HT-29 (cell line): Measurements from ENCODE around the gene CEP104. TPM values are rescaled to one million over a fixed set of nuclear protein-coding genes. Genes with fewer than 3 reads are reported as not detected.

ENCODE experiments used
- DNase-seq: peaks from one replicate; pipeline ENCODE4 v3.0.0-alpha.2; 2015; ENCODE audit warnings: low spot score
- total RNA-seq: library from RNA; depleted of rRNA; stranded (reverse); fragments of >200 nt; shearing (Covaris generic); gene quantifications from 2 replicates; pipeline ENCODE4 v1.2.3, GENCODE V29; 2014

The CEP104 gene
- total RNA-seq, 1 experiment from 2014 or later, result 22.7 TPM

GRCh38 chr1:3894626-3895278 lies 37.7 kb upstream of the CEP104 start:
- DNase-seq, result no peak

GRCh38 chr1:3893190-3893589 lies 36.2 kb upstream of the CEP104 start:
- DNase-seq, result no peak

GRCh38 chr1:3892748-3893147 lies 35.7 kb upstream of the CEP104 start:
- DNase-seq, result no peak

GRCh38 chr1:3891329-3891865 lies 34.4 kb upstream of the CEP104 start:
- DNase-seq, result no peak

GRCh38 chr1:3890389-3891328 lies 33.6 kb upstream of the CEP104 start:
- no peak for DNase-seq

GRCh38 chr1:3889936-3890335 lies 32.9 kb upstream of the CEP104 start:
- no peak for DNase-seq

- no peak for DNase-seq
Measured at GRCh38 chr1:3888301-3888700, 31.3 kb upstream of the CEP104 start.

GRCh38 chr1:3886691-3887090 lies 29.7 kb upstream of the CEP104 start:
- no peak for DNase-seq

GRCh38 chr1:3886106-3886670 lies 29.2 kb upstream of the CEP104 start:
- no peak for DNase-seq

DNA sequence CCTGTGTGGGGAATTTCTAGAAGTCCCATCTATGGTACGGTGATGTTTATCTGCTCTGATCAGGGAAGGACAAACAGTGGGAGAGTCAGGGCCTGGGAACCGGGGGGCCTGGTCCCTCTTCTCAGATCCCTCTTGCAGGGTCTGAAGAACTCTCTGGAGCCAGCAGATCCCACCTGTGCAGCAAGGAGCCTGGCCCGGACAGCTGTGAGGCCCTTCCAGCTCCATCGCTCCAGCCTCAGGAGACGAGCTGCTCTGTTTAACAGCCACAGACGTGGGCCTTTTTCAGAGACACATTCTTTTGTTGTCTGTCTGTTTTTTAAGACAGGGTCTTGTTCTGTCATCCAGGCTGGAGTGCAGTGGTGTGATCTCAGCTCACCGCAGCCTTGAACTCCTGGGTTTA lies 28.6 kb upstream of the CEP104 start:
- DNase-seq, result no peak

DNA sequence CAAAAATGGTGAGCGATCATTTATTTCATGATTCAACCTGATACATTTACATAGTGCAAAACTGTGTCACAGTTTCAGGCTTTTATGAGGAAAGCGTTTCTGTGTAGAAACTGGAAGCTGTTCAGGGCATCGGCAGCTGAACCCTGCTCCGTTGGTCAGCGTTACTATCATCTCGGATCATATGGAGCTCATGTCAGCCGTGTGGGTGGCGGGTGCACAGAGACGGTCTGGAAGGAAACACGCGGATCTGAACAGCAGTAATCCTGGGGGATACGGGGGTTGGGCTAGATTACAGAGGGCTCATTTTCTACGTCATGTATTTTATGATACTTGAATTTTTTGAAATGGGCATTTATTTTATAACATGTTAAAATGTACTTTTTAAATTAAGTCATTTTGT lies 28.0 kb upstream of the CEP104 start:
- DNase-seq, result no peak

GRCh38 chr1:3883194-3883925 lies 26.3 kb upstream of the CEP104 start:
- DNase-seq, result no peak

- DNase-seq, result no peak
Measured at GRCh38 chr1:3881193-3881480, 24.1 kb upstream of the CEP104 start.

DNA sequence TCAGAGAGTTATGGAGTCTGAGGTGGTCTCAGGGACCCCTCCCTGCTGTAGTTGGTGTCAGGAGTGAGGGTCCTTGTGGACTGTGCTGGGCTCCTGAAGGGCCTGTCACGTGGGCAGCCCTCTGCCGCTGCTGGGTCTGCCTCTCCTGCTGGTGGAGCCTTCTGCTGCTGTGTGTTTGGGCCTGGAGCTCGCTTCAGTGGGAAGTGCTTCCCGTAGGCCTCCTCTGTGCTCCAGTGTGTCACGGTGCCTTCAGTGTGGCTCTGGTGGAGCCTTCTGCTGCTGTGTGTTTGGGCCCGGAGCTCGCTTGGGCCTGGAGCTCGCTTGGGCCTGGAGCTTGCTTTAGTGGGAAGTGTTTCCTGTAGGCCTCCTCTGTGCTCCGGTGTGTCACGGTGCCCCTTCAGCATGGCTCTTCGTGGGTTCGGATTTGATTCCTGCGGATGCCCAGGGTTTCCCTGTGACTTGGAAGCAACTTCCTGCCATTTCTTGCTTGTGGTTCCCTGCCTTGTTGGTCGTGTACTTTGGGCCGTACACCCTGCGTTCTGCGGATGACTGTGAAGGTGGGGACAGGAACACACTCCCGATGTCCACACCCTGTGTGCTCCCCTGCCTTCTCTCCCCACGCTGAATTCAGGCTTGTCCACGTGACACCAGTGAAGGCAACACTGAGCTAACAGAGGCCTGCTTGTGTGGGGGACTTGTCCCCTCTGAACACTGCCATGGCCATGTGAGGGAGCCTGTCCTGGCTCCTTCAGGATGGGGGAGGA lies 23.6 kb upstream of the CEP104 start:
- no peak for DNase-seq

GRCh38 chr1:3879787-3880428 lies 22.9 kb upstream of the CEP104 start:
- no peak for DNase-seq

GRCh38 chr1:3879099-3879498 lies 22.1 kb upstream of the CEP104 start:
- no peak for DNase-seq

- DNase-seq, result no peak
Measured at GRCh38 chr1:3876716-3877115, 19.7 kb upstream of the CEP104 start.

DNA sequence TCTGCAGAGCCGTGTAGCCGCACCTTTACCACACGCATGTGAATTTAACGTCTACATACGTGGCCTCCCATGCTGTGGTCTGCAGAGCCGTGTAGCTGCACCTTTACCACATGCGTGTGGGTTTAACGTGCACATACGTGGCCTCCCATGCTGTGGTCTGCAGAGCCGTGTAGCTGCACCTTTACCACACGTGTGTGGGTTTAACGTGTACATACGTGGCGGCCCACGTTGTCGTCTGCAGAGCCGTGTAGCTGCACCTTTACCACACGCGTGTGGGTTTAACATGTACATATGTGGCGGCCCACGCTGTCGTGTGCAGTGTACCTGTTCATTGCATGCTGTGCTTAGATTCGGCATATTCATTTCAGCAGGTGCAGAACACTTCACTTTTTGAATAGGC lies 17.7 kb upstream of the CEP104 start:
- DNase-seq, result no peak

DNA sequence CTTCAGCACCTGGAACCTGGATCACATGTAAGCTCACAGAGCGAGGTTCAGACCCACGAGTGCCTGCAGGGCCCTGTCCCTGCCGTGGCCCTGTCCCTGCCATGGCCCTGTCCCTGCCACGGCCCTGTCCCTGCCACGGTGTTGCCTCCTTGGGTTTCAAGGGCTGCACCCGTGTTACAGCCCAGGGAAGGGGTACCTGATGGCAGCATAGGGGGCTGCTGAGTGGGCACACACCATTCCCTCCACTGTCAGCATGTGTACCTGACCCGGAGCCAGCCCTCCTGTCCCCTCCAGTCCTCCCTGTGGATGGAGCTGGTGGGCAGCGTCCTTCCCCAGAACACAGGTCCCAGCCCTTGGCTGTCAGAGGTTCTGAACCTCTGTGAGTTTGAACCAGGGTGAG lies 15.5 kb upstream of the CEP104 start:
- no peak for DNase-seq

DNA sequence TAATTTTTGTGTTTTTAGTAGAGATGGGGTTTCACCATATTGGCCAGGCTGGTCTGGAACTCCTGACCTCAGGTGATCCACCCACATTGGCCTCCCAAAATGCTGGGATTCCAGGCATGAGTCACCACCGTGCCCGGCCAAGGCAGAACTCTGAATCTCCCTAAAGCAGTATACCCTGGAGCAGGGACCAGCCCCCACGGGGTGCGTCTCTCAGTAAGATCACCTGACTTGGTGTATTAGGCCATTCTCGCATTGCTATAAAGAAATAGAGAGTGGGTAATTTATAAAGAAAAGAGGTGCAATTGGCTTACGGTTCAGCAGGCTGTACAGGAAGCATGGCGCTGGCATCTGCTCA lies 14.4 kb upstream of the CEP104 start:
- DNase-seq, result no peak
